Mucosa of descending colon (tissue), 3 donors: ENCODE results near the gene PDE6A. TPM values are rescaled to one million over a fixed set of nuclear protein-coding genes. Genes with fewer than 3 reads are reported as not detected.

Experiments used
- ATAC-seq: fragments of 200-7000 bp; cut with Tn5 transposase; one replicate; pipeline ENCODE4 v1.9.1; 2020; ENCODE audit warnings: mild to moderate bottlenecking, moderate library complexity
- DNase-seq, 3 donors: peaks; one replicate each; pipeline ENCODE4 v3.0.0-alpha.2; 2020
- H3K36me3 ChIP-seq: fragments of 200-600 bp; one replicate; pipeline ENCODE4 v1.8.0; 2021; ENCODE audit warnings: low read depth, mild to moderate bottlenecking
- H3K4me1 ChIP-seq: fragments of 200-600 bp; one replicate; pipeline ENCODE4 v1.8.0; 2021; ENCODE audit warnings: low read depth, mild to moderate bottlenecking
- H3K4me3 ChIP-seq: fragments of 200-600 bp; one replicate; pipeline ENCODE4 v1.8.0; 2021; ENCODE audit warnings: mild to moderate bottlenecking
- H3K9me3 ChIP-seq: fragments of 200-600 bp; one replicate; pipeline ENCODE4 v1.8.0; 2021; ENCODE audit warnings: mild to moderate bottlenecking
- CTCF ChIP-seq: fragments of 200-600 bp; IDR thresholded peaks from one replicate; pipeline ENCODE4 v1.8.0; 2022; ENCODE audit warnings: antibody characterized with exemption, mild to moderate bottlenecking
- intact Hi-C, 2 donors: fragments of 100-400 bp; cut with DNase I in 1 of 2; cut with micrococcal nuclease in 1 of 2; formaldehyde crosslinking; loops; one replicate each; pipeline versions ENCODE4 v1.11.0 to v1.11.1; 2022; cut with DNase I, micrococcal nuclease
- total RNA-seq, 3 donors: library from RNA; stranded (reverse); fragmentation: NEBNext Ultra II Directional in 2 of 3; extraction: Animal tissue kit (Norgen Biotek cat#: 25700) in 2 of 3; gene quantifications; one replicate each; pipeline versions ENCODE4 v1.2.1 to v1.2.4, GENCODE V29; 2021 to 2023
- donor health status: DM: no; HTN: no; CAD: no; lungs with moderate emphysema.
- donor health status: DM: no; HTN: no; CAD: no.
- donor health status: DM: no; HTN: yes; CAD: no.

The PDE6A gene
- total RNA-seq, 3 donors from 2014 or later: 1.6 to 7.3 (median 3.4) TPM

GRCh38 chr5:149830579-149830978, 114.0 kb downstream of the PDE6A start:
- H3K4me1 ChIP-seq: no peaks in the 10 kb centered on the region
- H3K36me3 ChIP-seq: peaks cover 5% of the 10 kb centered on the region
- no peaks in the 10 kb centered on the region for H3K9me3 ChIP-seq
- intact Hi-C loops: loop anchor here (10.0 kb wide), 1 partner anchor 164 kb away; no protein-coding TSS in a partner anchor
- ATAC-seq: no peak
- TF ChIP-seq CTCF: no peak
- no peak overlapping the region for H3K4me3 ChIP-seq
- DNase-seq: no peak

GRCh38 chr5:149829954-149830353, 114.6 kb downstream of the PDE6A start:
- H3K9me3 ChIP-seq: no peaks in the 10 kb centered on the region
- no peak for DNase-seq
- intact Hi-C loops: loop anchor here (5.0 to 10.0 kb wide), 6 partner anchors 55 to 195 kb away; partner anchors contain the start of gene PPARGC1B (in 1 of the 2)
- H3K4me3 ChIP-seq: no peak overlapping the region
- no peaks in the 10 kb centered on the region for H3K4me1 ChIP-seq
- TF ChIP-seq CTCF: no peak
- no peak for ATAC-seq
- peaks cover 5% of the 10 kb centered on the region for H3K36me3 ChIP-seq

GRCh38 chr5:149828161-149829011, 116.2 kb downstream of the PDE6A start:
- H3K36me3 ChIP-seq: peaks cover 5% of the 10 kb centered on the region
- no peaks in the 10 kb centered on the region for H3K9me3 ChIP-seq
- TF ChIP-seq CTCF: peak; percentile 48
- intact Hi-C loops: loop anchor here (5.0 to 10.0 kb wide), 5 partner anchors 54 to 194 kb away; partner anchors contain the start of gene PPARGC1B (in 1 of the 2)
- H3K4me1 ChIP-seq: peaks cover 8% of the 10 kb centered on the region
- DNase-seq: peak; percentile 72 to 97 (median 89)
- peak; percentile 84 for ATAC-seq
- H3K4me3 ChIP-seq: no peak overlapping the region

- no peak overlapping the region for H3K4me3 ChIP-seq
- peaks cover 5% of the 10 kb centered on the region for H3K36me3 ChIP-seq
- no peak for TF ChIP-seq CTCF
- no peaks in the 10 kb centered on the region for H3K9me3 ChIP-seq
- ATAC-seq: no peak
- no peak for DNase-seq
- intact Hi-C loops: loop anchor here (5.0 to 10.0 kb wide), 5 partner anchors 53 to 193 kb away; partner anchors contain the start of gene PPARGC1B (in 1 of the 2)
- H3K4me1 ChIP-seq: peaks cover 14% of the 10 kb centered on the region
These were observed 117.0 kb downstream of the PDE6A start for GRCh38 chr5:149827546-149827945.

- Histone ChIP-seq H3K4me1 (peaks cover 14% of the 10 kb centered on the region), H3K4me3 (no peak overlapping the region), H3K9me3 (no peaks in the 10 kb centered on the region), H3K36me3 (peaks cover 5% of the 10 kb centered on the region)
- no peak for TF ChIP-seq CTCF
- intact Hi-C loops: loop anchor here (5.0 to 10.0 kb wide), 5 partner anchors 52 to 192 kb away; partner anchors contain the start of gene PPARGC1B (in 1 of the 2)
- no peak for DNase-seq
- no peak for ATAC-seq
These were observed 117.5 kb downstream of the PDE6A start for GRCh38 chr5:149827086-149827485.
